ENCODE data around the gene AMZ1. TPM values are rescaled to one million over a fixed set of nuclear protein-coding genes. Genes with fewer than 3 reads are reported as not detected.

AMZ1 gene
- total and polyA plus RNA-seq, 10 of the 15 experiments (the other 5 are each of a cell fraction or from before 2014, with no cell fraction given): 0.02 to 2.0 (median 0.69) TPM

DNA sequence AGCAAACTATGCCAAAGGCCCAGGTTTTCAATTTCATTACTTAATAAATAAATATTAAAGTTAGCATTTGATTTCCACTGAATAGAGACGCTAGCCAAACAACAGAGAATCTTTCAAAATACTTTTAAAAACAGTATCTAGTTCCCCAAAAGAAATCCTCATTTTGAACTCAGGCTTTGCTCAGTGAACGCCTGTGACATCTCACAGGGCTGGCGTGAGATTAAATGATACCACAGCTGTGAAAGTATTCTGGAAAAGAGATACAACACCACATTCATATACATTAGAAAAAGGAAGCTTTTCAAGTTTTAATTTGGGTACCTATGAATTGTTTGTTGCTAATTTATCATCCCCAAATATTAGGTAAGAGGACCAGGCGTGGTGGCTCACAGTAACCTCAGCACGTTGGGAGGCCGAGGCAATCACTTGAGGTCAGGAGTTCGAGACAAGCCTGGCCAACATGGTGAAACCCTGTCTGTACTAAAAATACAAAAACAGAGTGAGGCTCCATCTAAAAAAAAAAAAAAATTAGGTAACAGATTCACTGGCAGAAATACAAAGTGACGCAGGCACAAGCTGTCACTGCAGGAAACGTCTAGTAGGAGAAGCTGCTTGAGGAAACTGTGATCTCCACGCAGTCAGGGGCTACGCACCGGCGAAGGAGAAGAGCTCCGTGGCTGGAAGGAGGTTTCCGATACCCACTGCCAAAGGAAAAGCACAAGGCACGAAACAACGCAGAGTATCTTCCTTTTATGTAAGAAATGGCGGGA lies 50.0 kb downstream of the AMZ1 start (continued):
- TF ChIP-seq, protein P1, sequence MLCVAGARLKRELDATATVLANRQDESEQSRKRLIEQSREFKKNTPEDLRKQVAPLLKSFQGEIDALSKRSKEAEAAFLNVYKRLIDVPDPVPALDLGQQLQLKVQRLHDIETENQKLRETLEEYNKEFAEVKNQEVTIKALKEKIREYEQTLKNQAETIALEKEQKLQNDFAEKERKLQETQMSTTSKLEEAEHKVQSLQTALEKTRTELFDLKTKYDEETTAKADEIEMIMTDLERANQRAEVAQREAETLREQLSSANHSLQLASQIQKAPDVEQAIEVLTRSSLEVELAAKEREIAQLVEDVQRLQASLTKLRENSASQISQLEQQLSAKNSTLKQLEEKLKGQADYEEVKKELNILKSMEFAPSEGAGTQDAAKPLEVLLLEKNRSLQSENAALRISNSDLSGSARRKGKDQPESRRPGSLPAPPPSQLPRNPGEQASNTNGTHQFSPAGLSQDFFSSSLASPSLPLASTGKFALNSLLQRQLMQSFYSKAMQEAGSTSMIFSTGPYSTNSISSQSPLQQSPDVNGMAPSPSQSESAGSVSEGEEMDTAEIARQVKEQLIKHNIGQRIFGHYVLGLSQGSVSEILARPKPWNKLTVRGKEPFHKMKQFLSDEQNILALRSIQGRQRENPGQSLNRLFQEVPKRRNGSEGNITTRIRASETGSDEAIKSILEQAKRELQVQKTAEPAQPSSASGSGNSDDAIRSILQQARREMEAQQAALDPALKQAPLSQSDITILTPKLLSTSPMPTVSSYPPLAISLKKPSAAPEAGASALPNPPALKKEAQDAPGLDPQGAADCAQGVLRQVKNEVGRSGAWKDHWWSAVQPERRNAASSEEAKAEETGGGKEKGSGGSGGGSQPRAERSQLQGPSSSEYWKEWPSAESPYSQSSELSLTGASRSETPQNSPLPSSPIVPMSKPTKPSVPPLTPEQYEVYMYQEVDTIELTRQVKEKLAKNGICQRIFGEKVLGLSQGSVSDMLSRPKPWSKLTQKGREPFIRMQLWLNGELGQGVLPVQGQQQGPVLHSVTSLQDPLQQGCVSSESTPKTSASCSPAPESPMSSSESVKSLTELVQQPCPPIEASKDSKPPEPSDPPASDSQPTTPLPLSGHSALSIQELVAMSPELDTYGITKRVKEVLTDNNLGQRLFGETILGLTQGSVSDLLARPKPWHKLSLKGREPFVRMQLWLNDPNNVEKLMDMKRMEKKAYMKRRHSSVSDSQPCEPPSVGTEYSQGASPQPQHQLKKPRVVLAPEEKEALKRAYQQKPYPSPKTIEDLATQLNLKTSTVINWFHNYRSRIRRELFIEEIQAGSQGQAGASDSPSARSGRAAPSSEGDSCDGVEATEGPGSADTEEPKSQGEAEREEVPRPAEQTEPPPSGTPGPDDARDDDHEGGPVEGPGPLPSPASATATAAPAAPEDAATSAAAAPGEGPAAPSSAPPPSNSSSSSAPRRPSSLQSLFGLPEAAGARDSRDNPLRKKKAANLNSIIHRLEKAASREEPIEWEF (IDR thresholded peaks at IDR 0.05; ENCODE audit: insufficient replicate concordance, low read depth, low read length): no peak
- TF ChIP-seq, protein P2, sequence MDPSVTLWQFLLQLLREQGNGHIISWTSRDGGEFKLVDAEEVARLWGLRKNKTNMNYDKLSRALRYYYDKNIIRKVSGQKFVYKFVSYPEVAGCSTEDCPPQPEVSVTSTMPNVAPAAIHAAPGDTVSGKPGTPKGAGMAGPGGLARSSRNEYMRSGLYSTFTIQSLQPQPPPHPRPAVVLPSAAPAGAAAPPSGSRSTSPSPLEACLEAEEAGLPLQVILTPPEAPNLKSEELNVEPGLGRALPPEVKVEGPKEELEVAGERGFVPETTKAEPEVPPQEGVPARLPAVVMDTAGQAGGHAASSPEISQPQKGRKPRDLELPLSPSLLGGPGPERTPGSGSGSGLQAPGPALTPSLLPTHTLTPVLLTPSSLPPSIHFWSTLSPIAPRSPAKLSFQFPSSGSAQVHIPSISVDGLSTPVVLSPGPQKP (IDR thresholded peaks at IDR 0.05; ENCODE audit: low read depth, low read length): no peak
- TF ChIP-seq JUNB (IDR thresholded peaks at IDR 0.05) (no peak), BRCA1 (IDR thresholded peaks at IDR 0.05; ENCODE audit: low read depth, low read length) (no peak), ATF7 (IDR thresholded peaks at IDR 0.05; ENCODE audit: low read depth) (no peak), MYB (IDR thresholded peaks at IDR 0.05; ENCODE audit: borderline replicate concordance, low read depth, low read length) (no peak)

All from GM12878 (cell line).